Activated CD4-positive, alpha-beta T cell treated with anti-CD3 and anti-CD28 coated beads for 36 hours (primary cell): ENCODE data around the gene NFIL3. TPM values are rescaled to one million over a fixed set of nuclear protein-coding genes. Genes with fewer than 3 reads are reported as not detected.
"Not testable (repeated sequence)": the region's sequence is repeated elsewhere in the genome, so short reads cannot be mapped to it uniquely, and the experiment has no call there.

Experiments
- ATAC-seq: fragments of 200-7000 bp; cut with Tn5 transposase; one replicate; pipeline ENCODE4 v1.10.0; 2021; ENCODE audit warnings: mild to moderate bottlenecking, moderate library complexity
- CTCF ChIA-PET: fragments of 350-600 bp; sonication (Branson Sonifier 250); formaldehyde crosslinking; loops from one replicate; lab custom pipeline; 2021; ENCODE audit warnings: antibody characterized with exemption; lab: Charles Lee
- POLR2A ChIA-PET: fragments of 350-600 bp; sonication (Branson Sonifier 250); formaldehyde crosslinking; loops from one replicate; lab custom pipeline; 2021; ENCODE audit warnings: antibody characterized with exemption, inconsistent platforms; lab: Charles Lee
- DNase-seq: peaks from one replicate; pipeline ENCODE4 v3.0.0-alpha.2; 2020
- H3K27ac Mint-ChIP-seq: one replicate; pipeline ENCODE4 v1.8.0; 2021; ENCODE audit warnings: mixed read lengths
- H3K27me3 Mint-ChIP-seq: one replicate; pipeline ENCODE4 v1.8.0; 2021; ENCODE audit warnings: mixed read lengths
- H3K36me3 Mint-ChIP-seq: one replicate; pipeline ENCODE4 v1.8.0; 2021; ENCODE audit warnings: low read depth, mixed read lengths
- H3K4me1 Mint-ChIP-seq: one replicate; pipeline ENCODE4 v1.8.0; 2021; ENCODE audit warnings: mixed read lengths
- H3K4me3 Mint-ChIP-seq: one replicate; pipeline ENCODE4 v1.8.0; 2021; ENCODE audit warnings: mild to moderate bottlenecking, moderate library complexity, mixed read lengths
- H3K9me3 Mint-ChIP-seq: one replicate; pipeline ENCODE4 v1.8.0; 2021; ENCODE audit warnings: low read depth, mixed read lengths
- intact Hi-C, 2 experiments: fragments of 100-400 bp; cut with DNase I in 1 of 2; cut with micrococcal nuclease in 1 of 2; formaldehyde crosslinking; loops; one replicate each; pipeline versions ENCODE4 v1.14.2 to v1.15.1; 2022 to 2024; cut with DNase I, micrococcal nuclease
- total RNA-seq, 2 experiments: library from RNA; stranded (reverse); gene quantifications; one replicate each; pipeline ENCODE4 v1.2.3, GENCODE V29; 2021

The NFIL3 gene
- total RNA-seq, 2 experiments from 2014 or later = 120 to 122 TPM

GRCh38 chr9:91395553-91396471, 27.8 kb downstream of the NFIL3 start:
- DNase-seq = peak; percentile 42
- Mint-ChIP-seq H3K27me3 (peaks cover 10% of the 10 kb centered on the region), H3K4me1 (peaks cover 18% of the 10 kb centered on the region), H3K4me3 (peak overlapping the region; percentile 4), H3K36me3 (no peaks in the 10 kb centered on the region), H3K27ac (peak overlapping the region; percentile 80), H3K9me3 (no peaks in the 10 kb centered on the region)
- intact Hi-C loops = loop anchor here (1.0 kb wide), 6 partner anchors 19 to 325 kb away; no protein-coding TSS in a partner anchor
- CTCF ChIA-PET = interaction anchor here (0.7 to 1.4 kb wide), 5 partner anchors 9 to 310 kb away, joined by 3 to 5 read pairs (median 3); no protein-coding TSS in a partner anchor
- peak; percentile 87 for ATAC-seq
- POLR2A ChIA-PET = interaction anchor here (0.6 to 1.4 kb wide), 4 partner anchors 28 to 324 kb away, joined by 3 to 9 read pairs (median 6); partner anchors contain the start of gene NFIL3

GRCh38 chr9:91395106-91395552, 28.5 kb downstream of the NFIL3 start:
- ATAC-seq = peak; percentile 55
- ChIA-PET POLR2A (interaction anchor here (0.6 to 1.4 kb wide), 4 partner anchors 29 to 323 kb away, joined by 3 to 9 read pairs (median 6); partner anchors contain the start of gene NFIL3), CTCF (interaction anchor here (1.3 kb wide), 1 partner anchor 20 kb away, joined by 3 read pairs; no protein-coding TSS in a partner anchor)
- Mint-ChIP-seq H3K27ac (peak overlapping the region; percentile 80), H3K36me3 (no peaks in the 10 kb centered on the region), H3K27me3 (peaks cover 9% of the 10 kb centered on the region), H3K4me3 (peak overlapping the region; percentile 4), H3K4me1 (peaks cover 18% of the 10 kb centered on the region), H3K9me3 (no peaks in the 10 kb centered on the region)
- DNase-seq = no peak
- intact Hi-C loops = loop anchor here (1.0 kb wide), 6 partner anchors 20 to 324 kb away; no protein-coding TSS in a partner anchor

- DNase-seq = no peak
- no peak overlapping the region for H3K27ac Mint-ChIP-seq
- H3K9me3 Mint-ChIP-seq = no peaks in the 10 kb centered on the region
- intact Hi-C loops = no loop called here
- H3K4me3 Mint-ChIP-seq = no peak overlapping the region
- ChIA-PET POLR2A (no interaction called here), CTCF (no interaction called here)
- H3K36me3 Mint-ChIP-seq = no peaks in the 10 kb centered on the region
- peaks cover 7% of the 10 kb centered on the region for H3K27me3 Mint-ChIP-seq
- H3K4me1 Mint-ChIP-seq = peaks cover 18% of the 10 kb centered on the region
- ATAC-seq = no peak
Observed at GRCh38 chr9:91393826-91394225, 29.8 kb downstream of the NFIL3 start.

- Mint-ChIP-seq H3K36me3 (no peaks in the 10 kb centered on the region), H3K4me1 (peaks cover 18% of the 10 kb centered on the region), H3K4me3 (no peak overlapping the region), H3K27ac (no peak overlapping the region), H3K27me3 (peaks cover 4% of the 10 kb centered on the region), H3K9me3 (no peaks in the 10 kb centered on the region)
- no peak for ATAC-seq
- CTCF ChIA-PET = interaction anchor here (0.9 kb wide), 1 partner anchor 112 kb away, joined by 3 read pairs; no protein-coding TSS in a partner anchor
- intact Hi-C loops = no loop called here
- DNase-seq = no peak
- POLR2A ChIA-PET = no interaction called here
Observed at GRCh38 chr9:91392435-91392834, 31.2 kb downstream of the NFIL3 start.

GRCh38 chr9:91391818-91392217, 31.8 kb downstream of the NFIL3 start:
- Mint-ChIP-seq H3K27ac (no peak overlapping the region), H3K27me3 (peaks cover 1% of the 10 kb centered on the region), H3K4me1 (peaks cover 18% of the 10 kb centered on the region), H3K9me3 (no peaks in the 10 kb centered on the region), H3K4me3 (no peak overlapping the region), H3K36me3 (no peaks in the 10 kb centered on the region)
- DNase-seq (no peak), ATAC-seq (no peak)
- intact Hi-C loops = loop anchor here in 1 of 2 experiments (1.0 kb wide), 1 partner anchor 32 kb away; no protein-coding TSS in a partner anchor
- ChIA-PET POLR2A (no interaction called here), CTCF (interaction anchor here (0.9 kb wide), 1 partner anchor 111 kb away, joined by 3 read pairs; no protein-coding TSS in a partner anchor)

GRCh38 chr9:91391412-91391811, 32.2 kb downstream of the NFIL3 start:
- ATAC-seq (no peak), DNase-seq (no peak)
- Mint-ChIP-seq H3K9me3 (no peaks in the 10 kb centered on the region), H3K36me3 (no peaks in the 10 kb centered on the region), H3K27ac (no peak overlapping the region), H3K4me3 (no peak overlapping the region), H3K27me3 (peaks cover 1% of the 10 kb centered on the region), H3K4me1 (peaks cover 18% of the 10 kb centered on the region)
- CTCF ChIA-PET = interaction anchor here (0.9 kb wide), 1 partner anchor 111 kb away, joined by 3 read pairs; no protein-coding TSS in a partner anchor
- POLR2A ChIA-PET = no interaction called here
- intact Hi-C loops = loop anchor here in 1 of 2 experiments (1.0 kb wide), 1 partner anchor 31 kb away; no protein-coding TSS in a partner anchor

GRCh38 chr9:91389686-91390085, 33.9 kb downstream of the NFIL3 start:
- H3K27me3 Mint-ChIP-seq, H3K4me3 Mint-ChIP-seq, H3K4me1 Mint-ChIP-seq, DNase-seq, ATAC-seq, H3K27ac Mint-ChIP-seq, intact Hi-C loops, POLR2A ChIA-PET, H3K36me3 Mint-ChIP-seq, H3K9me3 Mint-ChIP-seq: not testable (repeated sequence)
- CTCF ChIA-PET = interaction anchor here (1.1 kb wide), 1 partner anchor 28 kb away, joined by 3 read pairs; no protein-coding TSS in a partner anchor

GRCh38 chr9:91386765-91387164, 36.9 kb downstream of the NFIL3 start:
- DNase-seq = no peak
- Mint-ChIP-seq H3K36me3 (no peaks in the 10 kb centered on the region), H3K4me3 (no peak overlapping the region), H3K9me3 (no peaks in the 10 kb centered on the region), H3K27ac (no peak overlapping the region), H3K27me3 (peaks cover 2% of the 10 kb centered on the region), H3K4me1 (no peaks in the 10 kb centered on the region)
- ChIA-PET CTCF (no interaction called here), POLR2A (interaction anchor here (0.5 kb wide), 1 partner anchor 26 kb away, joined by 7 read pairs; no protein-coding TSS in a partner anchor)
- intact Hi-C loops = no loop called here
- no peak for ATAC-seq

GRCh38 chr9:91384954-91385353, 38.7 kb downstream of the NFIL3 start:
- intact Hi-C loops = no loop called here
- DNase-seq (no peak), ATAC-seq (no peak)
- Mint-ChIP-seq H3K36me3 (no peaks in the 10 kb centered on the region), H3K27me3 (peaks cover 9% of the 10 kb centered on the region), H3K4me3 (no peak overlapping the region), H3K4me1 (no peaks in the 10 kb centered on the region), H3K27ac (no peak overlapping the region), H3K9me3 (no peaks in the 10 kb centered on the region)
- ChIA-PET POLR2A (no interaction called here), CTCF (no interaction called here)

- ChIA-PET CTCF (no interaction called here), POLR2A (no interaction called here)
- H3K4me1 Mint-ChIP-seq = no peaks in the 10 kb centered on the region
- H3K36me3 Mint-ChIP-seq = no peaks in the 10 kb centered on the region
- no peak for ATAC-seq
- H3K9me3 Mint-ChIP-seq = no peaks in the 10 kb centered on the region
- peaks cover 12% of the 10 kb centered on the region for H3K27me3 Mint-ChIP-seq
- no peak for DNase-seq
- no peak overlapping the region for H3K4me3 Mint-ChIP-seq
- no peak overlapping the region for H3K27ac Mint-ChIP-seq
- intact Hi-C loops = no loop called here
Observed at GRCh38 chr9:91383577-91383976, 40.1 kb downstream of the NFIL3 start.

- ATAC-seq (no peak), DNase-seq (no peak)
- Mint-ChIP-seq H3K4me3 (no peak overlapping the region), H3K27ac (no peak overlapping the region), H3K27me3 (peaks cover 12% of the 10 kb centered on the region), H3K4me1 (no peaks in the 10 kb centered on the region), H3K9me3 (peaks cover 4% of the 10 kb centered on the region), H3K36me3 (no peaks in the 10 kb centered on the region)
- ChIA-PET POLR2A (interaction anchor here (0.6 kb wide), 1 partner anchor 17 kb away, joined by 3 read pairs; no protein-coding TSS in a partner anchor), CTCF (no interaction called here)
- intact Hi-C loops = no loop called here
Observed at GRCh38 chr9:91382298-91382697, 41.3 kb downstream of the NFIL3 start.
